Measurements from ENCODE around the gene RABGAP1L. TPM values are rescaled to one million over a fixed set of nuclear protein-coding genes. Genes with fewer than 3 reads are reported as not detected.

Gene RABGAP1L
- total RNA-seq, 1 donor from 2014 or later, result 48.5 TPM

DNA sequence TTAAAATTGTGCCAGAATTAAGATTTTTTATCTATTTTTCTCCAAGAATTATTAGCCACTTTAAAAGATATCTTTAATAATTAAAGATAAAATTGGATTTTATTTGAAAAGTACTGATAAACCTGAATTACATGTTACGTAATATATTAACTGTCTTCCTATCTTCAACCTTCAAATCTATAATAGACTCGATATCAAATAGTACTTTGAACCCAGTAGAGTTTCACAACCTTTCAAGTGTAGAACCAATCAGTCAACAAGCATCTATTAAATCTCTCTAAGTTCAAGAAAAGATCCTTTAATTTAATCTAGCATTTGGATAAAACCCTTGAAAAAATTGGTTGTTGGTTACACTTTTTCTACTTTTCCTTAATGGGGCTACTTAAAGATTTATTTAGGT lies 559.9 kb downstream of the RABGAP1L start:
- H3K4me3 Mint-ChIP-seq, result no peak overlapping the region
- TF ChIP-seq, protein P1, sequence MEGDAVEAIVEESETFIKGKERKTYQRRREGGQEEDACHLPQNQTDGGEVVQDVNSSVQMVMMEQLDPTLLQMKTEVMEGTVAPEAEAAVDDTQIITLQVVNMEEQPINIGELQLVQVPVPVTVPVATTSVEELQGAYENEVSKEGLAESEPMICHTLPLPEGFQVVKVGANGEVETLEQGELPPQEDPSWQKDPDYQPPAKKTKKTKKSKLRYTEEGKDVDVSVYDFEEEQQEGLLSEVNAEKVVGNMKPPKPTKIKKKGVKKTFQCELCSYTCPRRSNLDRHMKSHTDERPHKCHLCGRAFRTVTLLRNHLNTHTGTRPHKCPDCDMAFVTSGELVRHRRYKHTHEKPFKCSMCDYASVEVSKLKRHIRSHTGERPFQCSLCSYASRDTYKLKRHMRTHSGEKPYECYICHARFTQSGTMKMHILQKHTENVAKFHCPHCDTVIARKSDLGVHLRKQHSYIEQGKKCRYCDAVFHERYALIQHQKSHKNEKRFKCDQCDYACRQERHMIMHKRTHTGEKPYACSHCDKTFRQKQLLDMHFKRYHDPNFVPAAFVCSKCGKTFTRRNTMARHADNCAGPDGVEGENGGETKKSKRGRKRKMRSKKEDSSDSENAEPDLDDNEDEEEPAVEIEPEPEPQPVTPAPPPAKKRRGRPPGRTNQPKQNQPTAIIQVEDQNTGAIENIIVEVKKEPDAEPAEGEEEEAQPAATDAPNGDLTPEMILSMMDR (IDR thresholded peaks at IDR 0.05; ENCODE audit: unreplicated experiment), result no peak
- no peak for DNase-seq (ENCODE audit: low spot score in 2 of 2, unreplicated experiment in 2 of 2)
- no peak overlapping the region for H3K27ac Mint-ChIP-seq
- H3K4me1 Mint-ChIP-seq, result no peaks in the 10 kb centered on the region
- no peaks in the 10 kb centered on the region for H3K27me3 Mint-ChIP-seq (ENCODE audit: low read depth)
- peaks cover 4% of the 10 kb centered on the region for H3K36me3 Mint-ChIP-seq
- peaks cover 5% of the 10 kb centered on the region for H3K9me3 Mint-ChIP-seq

DNA sequence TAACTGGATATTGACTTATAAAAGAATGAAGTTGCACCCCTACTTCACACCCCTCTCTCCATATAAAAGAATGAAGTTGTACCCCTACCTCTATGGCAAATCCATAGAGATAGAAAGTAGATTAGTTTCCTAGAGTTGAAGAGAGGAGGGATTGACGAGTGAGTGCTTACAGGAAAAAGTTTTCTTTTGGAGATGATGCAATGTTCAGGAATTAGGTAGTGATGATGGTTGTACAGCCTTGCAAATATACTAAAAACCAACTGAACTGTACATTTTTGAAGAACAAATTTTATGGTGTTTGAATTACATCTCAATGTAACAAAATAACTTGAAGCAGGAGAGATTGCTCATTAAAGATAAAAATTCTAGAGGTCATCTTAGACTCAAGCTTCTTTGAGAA lies 561.3 kb downstream of the RABGAP1L start:
- H3K4me1 Mint-ChIP-seq, result no peaks in the 10 kb centered on the region
- TF ChIP-seq, protein P1 (IDR thresholded peaks at IDR 0.05; ENCODE audit: unreplicated experiment), result no peak
- H3K27me3 Mint-ChIP-seq (ENCODE audit: low read depth), result no peaks in the 10 kb centered on the region
- no peak overlapping the region for H3K4me3 Mint-ChIP-seq
- peaks cover 4% of the 10 kb centered on the region for H3K36me3 Mint-ChIP-seq
- H3K27ac Mint-ChIP-seq, result no peak overlapping the region
- peaks cover 5% of the 10 kb centered on the region for H3K9me3 Mint-ChIP-seq
- DNase-seq (ENCODE audit: low spot score in 2 of 2, unreplicated experiment in 2 of 2), result no peak

DNA sequence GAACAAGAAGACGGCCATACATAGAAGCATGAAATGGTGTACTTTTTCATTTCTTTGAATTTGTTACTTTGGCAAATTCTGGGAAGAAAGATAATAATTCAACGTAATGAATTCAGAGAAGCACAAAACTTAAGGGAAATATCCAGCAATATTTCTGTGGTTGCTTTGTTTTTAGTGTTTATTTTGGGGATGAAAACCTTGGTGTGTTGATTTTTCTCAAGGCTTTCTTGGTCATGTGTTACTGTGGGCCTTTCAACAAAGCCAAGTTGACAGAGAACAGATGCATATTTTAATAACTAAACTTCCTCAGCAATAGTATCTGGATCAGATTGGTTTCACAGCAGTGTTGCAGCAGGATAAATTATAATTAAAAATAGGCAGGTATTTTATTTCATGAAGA lies 561.9 kb downstream of the RABGAP1L start:
- DNase-seq (ENCODE audit: low spot score in 2 of 2, unreplicated experiment in 2 of 2), result no peak
- H3K36me3 Mint-ChIP-seq, result peaks cover 4% of the 10 kb centered on the region
- H3K9me3 Mint-ChIP-seq, result peaks cover 5% of the 10 kb centered on the region
- TF ChIP-seq, protein P1 (IDR thresholded peaks at IDR 0.05; ENCODE audit: unreplicated experiment), result no peak
- H3K4me3 Mint-ChIP-seq, result no peak overlapping the region
- no peaks in the 10 kb centered on the region for H3K27me3 Mint-ChIP-seq (ENCODE audit: low read depth)
- H3K4me1 Mint-ChIP-seq, result no peaks in the 10 kb centered on the region
- H3K27ac Mint-ChIP-seq, result no peak overlapping the region

DNA sequence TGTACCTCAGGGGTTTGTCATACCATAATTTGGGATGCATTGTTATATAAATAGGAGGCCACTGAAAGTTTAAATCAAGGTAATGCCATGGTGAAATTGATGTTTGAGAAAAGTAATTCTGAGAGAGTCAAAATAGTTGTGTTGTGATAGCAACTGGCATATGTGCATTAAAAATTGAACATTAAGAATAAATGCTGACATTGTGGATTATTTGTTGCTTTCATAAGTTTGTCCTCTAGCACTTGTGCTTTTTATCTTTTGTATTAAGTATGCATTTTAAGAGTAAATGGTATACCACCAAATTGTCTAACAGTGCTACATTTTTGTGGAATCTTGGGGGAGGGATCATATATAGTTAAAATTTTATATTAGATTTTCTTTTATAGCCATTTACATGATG lies 564.5 kb downstream of the RABGAP1L start:
- Mint-ChIP-seq H3K4me3 (no peak overlapping the region), H3K27ac (no peak overlapping the region), H3K27me3 (ENCODE audit: low read depth) (no peaks in the 10 kb centered on the region), H3K4me1 (peaks cover 2% of the 10 kb centered on the region), H3K9me3 (peaks cover 5% of the 10 kb centered on the region), H3K36me3 (peaks cover 4% of the 10 kb centered on the region)
- TF ChIP-seq, protein P1 (IDR thresholded peaks at IDR 0.05; ENCODE audit: unreplicated experiment), result no peak
- DNase-seq (ENCODE audit: low spot score in 2 of 2, unreplicated experiment in 2 of 2), result no peak

DNA sequence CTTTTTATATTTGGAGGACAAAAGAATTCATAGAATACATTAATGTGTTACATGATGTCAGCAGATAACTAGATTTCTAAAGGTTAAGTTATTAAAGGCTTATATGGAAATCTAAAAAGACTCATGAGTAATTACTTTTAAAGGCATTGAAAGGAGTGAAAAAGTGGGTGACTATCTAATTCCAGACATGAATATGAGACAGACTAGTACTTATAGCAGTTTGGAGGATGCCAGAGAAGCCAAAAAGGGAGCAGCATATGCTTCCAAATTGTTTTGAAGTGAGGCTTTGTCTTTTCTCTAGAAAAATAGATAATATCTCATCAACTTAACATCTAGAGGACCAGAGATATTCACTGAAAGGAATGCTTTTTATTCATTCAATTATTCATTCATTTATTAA lies 564.9 kb downstream of the RABGAP1L start:
- Mint-ChIP-seq H3K4me3 (no peak overlapping the region), H3K27me3 (ENCODE audit: low read depth) (no peaks in the 10 kb centered on the region), H3K9me3 (peaks cover 4% of the 10 kb centered on the region), H3K4me1 (peaks cover 2% of the 10 kb centered on the region), H3K36me3 (peaks cover 3% of the 10 kb centered on the region), H3K27ac (no peak overlapping the region)
- no peak for DNase-seq (ENCODE audit: low spot score in 2 of 2, unreplicated experiment in 2 of 2)
- TF ChIP-seq, protein P1 (IDR thresholded peaks at IDR 0.05; ENCODE audit: unreplicated experiment), result no peak
